IMR-90 (cell line): ENCODE data around the gene DNAJA4. TPM values are rescaled to one million over a fixed set of nuclear protein-coding genes. Genes with fewer than 3 reads are reported as not detected.

Source experiments
- ATAC-seq: fragments of 200-7000 bp; cut with Tn5 transposase; 2 replicates; pipeline ENCODE4 v1.9.1; 2020; ENCODE audit warnings: low read depth, mild to moderate bottlenecking, moderate library complexity
- BruUV-seq: library from RNA; stranded (reverse); fragments of 400-500 nt; replicated peaks from 2 replicates; lab custom pipeline; 2021; lab: Mats Ljungman, UMichigan
- CTCF ChIA-PET: fragments of 300-600 bp; formaldehyde crosslinking; extraction: SDS; loops from one replicate; lab custom pipeline; 2021; ENCODE audit warnings: antibody characterized with exemption; lab: Yijun Ruan, JAX
- POLR2A ChIA-PET: fragments of 300-600 bp; sonication (Branson Sonifier 250); formaldehyde crosslinking; loops from one replicate; lab custom pipeline; 2022; ENCODE audit warnings: antibody characterized with exemption; ENCODE audit not compliant: unreplicated experiment; lab: Charles Lee
- DNase-seq: peaks from one replicate; pipeline ENCODE4 v3.0.0; 2013
- H2AFZ ChIP-seq: replicated peaks from 2 replicates; pipeline ENCODE3; 2013; ENCODE audit warnings: low read length, mild to moderate bottlenecking; ENCODE audit not compliant: poor library complexity
- H2AK5ac ChIP-seq: 2 replicates; pipeline ENCODE4 v1.6.1; 2013; ENCODE audit warnings: low read depth, low read length, inconsistent platforms
- H2AK9ac ChIP-seq: replicated peaks from 2 replicates; pipeline ENCODE3; 2013; ENCODE audit warnings: mild to moderate bottlenecking, low read depth, low read length, moderate library complexity; ENCODE audit not compliant: poor library complexity
- H2BK120ac ChIP-seq: 2 replicates; pipeline ENCODE4 v1.6.1; 2013; ENCODE audit warnings: low read depth, low read length, inconsistent platforms
- H2BK15ac ChIP-seq: 3 replicates; pipeline ENCODE4 v1.6.1; 2013; ENCODE audit warnings: low read depth, low read length, inconsistent platforms
- H2BK20ac ChIP-seq: 2 replicates; pipeline ENCODE4 v1.6.1; 2013; ENCODE audit warnings: low read depth, mild to moderate bottlenecking, inconsistent platforms, low read length, moderate library complexity
- H2BK5ac ChIP-seq: 2 replicates; pipeline ENCODE4 v1.6.1; 2013; ENCODE audit warnings: mild to moderate bottlenecking, low read depth, low read length, inconsistent platforms; ENCODE audit not compliant: poor library complexity, severe bottlenecking
- H3K14ac ChIP-seq: replicated peaks from 2 replicates; pipeline ENCODE4 v1.6.1; 2013; ENCODE audit warnings: low read depth, low read length, inconsistent platforms
- H3K18ac ChIP-seq: 2 replicates; pipeline ENCODE4 v1.6.1; 2013; ENCODE audit warnings: low read depth, low read length, control low read depth
- H3K23ac ChIP-seq: 2 replicates; pipeline ENCODE4 v1.6.1; 2013; ENCODE audit warnings: low read depth, low read length, inconsistent platforms
- H3K27ac ChIP-seq: 2 replicates; pipeline ENCODE4 v1.5.1; 2013; ENCODE audit warnings: mild to moderate bottlenecking, control low read depth, low read length; ENCODE audit not compliant: insufficient read depth
- H3K27me3 ChIP-seq: 2 replicates; pipeline ENCODE4 v1.6.1; 2013; ENCODE audit warnings: low read length; ENCODE audit not compliant: control insufficient read depth, insufficient read depth
- H3K36me3 ChIP-seq: 2 replicates; pipeline ENCODE4 v1.6.1; 2013; ENCODE audit warnings: low read length, mixed read lengths; ENCODE audit not compliant: control insufficient read depth, insufficient read depth
- H3K4ac ChIP-seq: 2 replicates; pipeline ENCODE4 v1.6.1; 2013; ENCODE audit warnings: low read depth, low read length, inconsistent platforms
- H3K4me1 ChIP-seq: 2 replicates; pipeline ENCODE4 v1.6.1; 2013; ENCODE audit warnings: low read length, mixed read lengths; ENCODE audit not compliant: control insufficient read depth, insufficient read depth
- H3K4me2 ChIP-seq: 2 replicates; pipeline ENCODE4 v1.6.1; 2013; ENCODE audit warnings: low read depth, mild to moderate bottlenecking, control low read depth, low read length, moderate library complexity
- H3K4me3 ChIP-seq: 2 replicates; pipeline ENCODE4 v1.5.1; 2013; ENCODE audit warnings: low read depth, mild to moderate bottlenecking, control low read depth, low read length, moderate library complexity; ENCODE audit not compliant: insufficient read depth
- H3K56ac ChIP-seq: 2 replicates; pipeline ENCODE4 v1.6.1; 2013; ENCODE audit warnings: low read length, inconsistent platforms; ENCODE audit not compliant: insufficient read depth; ENCODE audit errors: extremely low read depth
- H3K79me1 ChIP-seq, 2 experiments: 2 replicates each; pipeline ENCODE4 v1.6.1; 2013; ENCODE audit warnings: low read length in 2 of 2, inconsistent platforms in 1 of 2, low read depth in 1 of 2
- H3K9ac ChIP-seq: 2 replicates; pipeline ENCODE4 v1.6.1; 2013; ENCODE audit warnings: low read depth, low read length, control low read depth
- H3K9me1 ChIP-seq: 2 replicates; pipeline ENCODE4 v1.6.1; 2013; ENCODE audit warnings: low read length, inconsistent platforms; ENCODE audit not compliant: insufficient read depth
- H3K9me3 ChIP-seq: 2 replicates; pipeline ENCODE4 v1.6.1; 2013; ENCODE audit warnings: low read length; ENCODE audit not compliant: control insufficient read depth, insufficient read depth
- H4K20me1 ChIP-seq: 2 replicates; pipeline ENCODE4 v1.6.1; 2013; ENCODE audit warnings: low read length, inconsistent platforms; ENCODE audit not compliant: insufficient read depth
- H4K5ac ChIP-seq: 2 replicates; pipeline ENCODE4 v1.6.1; 2013; ENCODE audit warnings: mild to moderate bottlenecking, low read depth, low read length, control low read depth
- H4K8ac ChIP-seq, 2 experiments: 2 replicates each; pipeline ENCODE4 v1.6.1; 2013; ENCODE audit warnings: low read depth in 2 of 2, low read length in 2 of 2, control low read depth in 1 of 2, inconsistent platforms in 1 of 2
- H4K91ac ChIP-seq: 2 replicates; pipeline ENCODE4 v1.6.1; 2013; ENCODE audit warnings: low read depth, low read length, inconsistent platforms; ENCODE audit not compliant: insufficient read depth
- BHLHE40 ChIP-seq: fragments of 150-350 bp; IDR thresholded peaks from 2 replicates; pipeline ENCODE4 v1.6.1; 2016; ENCODE audit warnings: mild to moderate bottlenecking, low read depth, low read length
- CEBPB ChIP-seq: IDR thresholded peaks from 2 replicates; pipeline ENCODE4 v1.6.1; 2012; ENCODE audit warnings: low read depth, low read length, improper control_type of control experiment
- CHD1 ChIP-seq: IDR thresholded peaks from 2 replicates; pipeline ENCODE4 v1.6.1; 2012; ENCODE audit warnings: low read depth, low read length, improper control_type of control experiment
- FOS ChIP-seq: fragments of 150-350 bp; IDR thresholded peaks from 2 replicates; pipeline ENCODE4 v1.6.1; 2016; ENCODE audit warnings: low read depth, low read length
- MAFK ChIP-seq: IDR thresholded peaks from 2 replicates; pipeline ENCODE4 v1.6.1; 2012; ENCODE audit warnings: low read depth, low read length, improper control_type of control experiment
- MAZ ChIP-seq: IDR thresholded peaks from 2 replicates; pipeline ENCODE4 v1.6.1; 2012; ENCODE audit warnings: low read depth, mild to moderate bottlenecking, low read length, improper control_type of control experiment, moderate library complexity, borderline replicate concordance
- MXI1 ChIP-seq: IDR thresholded peaks from 2 replicates; pipeline ENCODE4 v1.6.1; 2012; ENCODE audit warnings: low read depth, mild to moderate bottlenecking, low read length, moderate library complexity, borderline replicate concordance
- NFE2L2 ChIP-seq: fragments of 150-350 bp; IDR thresholded peaks from 2 replicates; pipeline ENCODE4 v1.6.1; 2016; ENCODE audit warnings: low read depth, mild to moderate bottlenecking, low read length
- POLR2A ChIP-seq: IDR thresholded peaks from 2 replicates; pipeline ENCODE4 v1.6.1; 2012; ENCODE audit warnings: mild to moderate bottlenecking, low read depth, low read length
- RAD21 ChIP-seq: IDR thresholded peaks from 2 replicates; pipeline ENCODE4 v1.6.1; 2012; ENCODE audit warnings: low read length, improper control_type of control experiment
- RCOR1 ChIP-seq: IDR thresholded peaks from 2 replicates; pipeline ENCODE4 v1.6.1; 2012; ENCODE audit warnings: mild to moderate bottlenecking, low read length, improper control_type of control experiment; ENCODE audit not compliant: insufficient replicate concordance
- RFX5 ChIP-seq: IDR thresholded peaks from 2 replicates; pipeline ENCODE4 v1.8.0; 2012; ENCODE audit warnings: low read depth, mild to moderate bottlenecking, low read length, moderate library complexity
- SMC3 ChIP-seq: fragments of 150-350 bp; IDR thresholded peaks from 2 replicates; pipeline ENCODE4 v1.6.1; 2016; ENCODE audit warnings: low read depth, mild to moderate bottlenecking, antibody characterized with exemption, low read length, moderate library complexity
- WGBS, 2 experiments: methylation state at CpG; one replicate each; pipeline versions ENCODE4 v1.1.5 to v1.1.7; 2013; ENCODE audit warnings: missing lambda C conversion rate in 2 of 2; ENCODE audit not compliant: insufficient read length in 1 of 2; ENCODE audit errors: extremely low coverage in 2 of 2; 5-methylcytosine and 5-hydroxymethylcytosine counted together
- dilution Hi-C: fragments of 300-500 bp; cut with HindIII; formaldehyde crosslinking; loops from one replicate; pipeline ENCODE4 v1.14.3; 2018; ENCODE audit warnings: low sequenced_read_pairs; ENCODE audit not compliant: unreplicated experiment
- in situ Hi-C: fragments of 300-500 bp; cut with MboI; formaldehyde crosslinking; loops from 3 replicates; pipeline ENCODE4 v1.14.3; 2019; ENCODE audit warnings: low sequenced_read_pairs, inconsistent platforms, mixed read lengths
- intact Hi-C: fragments of 100-400 bp; cut with micrococcal nuclease; formaldehyde crosslinking; loops from 2 replicates; pipeline ENCODE4 v1.10.0; 2022
- polyA plus RNA-seq, 3 experiments: library from polyadenylated mRNA; depleted of rRNA; stranded (reverse); fragments of >200 nt; gene quantifications; 2 replicates each; pipeline ENCODE4 v1.2.3, GENCODE V29; 2012; ENCODE audit warnings: low replicate concordance in 1 of 3
- total RNA-seq: library from RNA; depleted of rRNA; stranded (reverse); fragments of >200 nt; gene quantifications from 2 replicates; pipeline ENCODE4 v1.2.3, GENCODE V29; 2012
- TF ChIP-seq, protein P1 (sequence below): fragments of 150-350 bp; IDR thresholded peaks from 2 replicates; pipeline ENCODE4 v1.6.1; 2017; ENCODE audit warnings: mild to moderate bottlenecking, antibody characterized with exemption, low read length, low read depth
- TF ChIP-seq, protein P2 (sequence below): conservative IDR thresholded peaks from 2 replicates; pipeline ENCODE4 v1.5.1; 2012; ENCODE audit warnings: mild to moderate bottlenecking, low read depth, low read length, improper control_type of control experiment

DNAJA4 gene
- total and polyA plus RNA-seq, 2 of the 4 experiments (the other 2 are of a cell fraction): 0.18 to 0.32 TPM

DNA sequence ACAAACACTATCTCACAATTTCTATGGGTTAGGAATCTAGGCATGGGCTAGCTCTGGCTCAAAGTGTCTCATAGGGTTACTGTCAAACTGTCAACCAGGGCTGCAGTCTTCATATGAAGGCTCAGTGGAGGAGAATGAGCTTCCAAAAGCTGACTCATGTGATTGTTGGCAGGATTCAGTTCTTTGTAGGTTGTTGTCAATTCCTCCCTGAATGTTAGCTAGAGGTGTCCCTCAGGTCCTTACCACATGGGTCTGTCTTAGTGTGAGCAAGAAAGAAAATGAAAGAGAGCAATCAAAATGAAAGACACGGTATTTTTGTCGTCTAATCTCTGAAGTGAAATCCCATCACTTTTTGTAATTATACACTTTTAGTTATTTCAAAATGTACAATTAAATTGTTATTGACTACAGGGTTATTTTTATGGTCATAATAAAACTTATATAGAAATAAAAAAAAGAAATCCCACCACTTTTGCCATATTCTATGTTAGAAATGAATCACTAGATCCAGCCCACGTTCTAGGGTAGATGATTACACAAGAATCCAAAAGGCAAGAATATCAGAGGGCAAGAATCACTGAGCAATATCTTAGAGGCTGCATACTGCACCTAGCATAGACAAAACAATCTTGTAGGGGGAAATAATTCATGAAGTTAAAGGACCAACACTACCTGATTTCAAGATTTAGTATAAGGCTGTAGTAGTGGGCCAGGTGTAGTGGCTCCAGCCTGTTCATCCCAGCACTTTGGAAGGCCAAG is 38.4 kb upstream of the DNAJA4 start:
- Histone ChIP-seq H2BK5ac (no peak overlapping the region), H3K23ac (no peak overlapping the region), H4K91ac (no peak overlapping the region), H2BK120ac (no peak overlapping the region), H3K9me3 (peaks cover 3% of the 10 kb centered on the region; the same call in 1 of the 2 replicates), H3K27me3 (peaks cover 38% of the 10 kb centered on the region), H3K14ac (no peak overlapping the region), H4K8ac (no peak overlapping the region), H4K5ac (no peak overlapping the region), H3K56ac (no peak overlapping the region), H3K4me1 (no peaks in the 10 kb centered on the region), H2BK20ac (no peak overlapping the region), H3K4me2 (no peak overlapping the region), H4K20me1 (no peaks in the 10 kb centered on the region), H3K4ac (no peak overlapping the region), H2AK5ac (no peak overlapping the region), H3K18ac (no peak overlapping the region), H3K9ac (no peak overlapping the region), H2AFZ (no peak overlapping the region), H3K27ac (no peak overlapping the region), H3K9me1 (no peaks in the 10 kb centered on the region), H3K36me3 (no peaks in the 10 kb centered on the region), H3K79me1 (no peaks in the 10 kb centered on the region), H3K4me3 (no peak overlapping the region), H2AK9ac (no peak overlapping the region), H2BK15ac (no peak overlapping the region)
- no TSS peak for BruUV-seq
- dilution Hi-C loops (no loop called here), in situ Hi-C loops (no loop called here), intact Hi-C loops (no loop called here)
- DNase-seq: no peak
- WGBS, 2 experiments: no CpG with 5 or more reads among the region's 3 CpGs
- ChIA-PET POLR2A (no interaction called here), CTCF (no interaction called here)
- no peak for ATAC-seq
- no peak for TF ChIP-seq CHD1
- TF ChIP-seq RCOR1: no peak
- no peak for TF ChIP-seq RFX5
- TF ChIP-seq MAZ: no peak
- TF ChIP-seq, protein P1, sequence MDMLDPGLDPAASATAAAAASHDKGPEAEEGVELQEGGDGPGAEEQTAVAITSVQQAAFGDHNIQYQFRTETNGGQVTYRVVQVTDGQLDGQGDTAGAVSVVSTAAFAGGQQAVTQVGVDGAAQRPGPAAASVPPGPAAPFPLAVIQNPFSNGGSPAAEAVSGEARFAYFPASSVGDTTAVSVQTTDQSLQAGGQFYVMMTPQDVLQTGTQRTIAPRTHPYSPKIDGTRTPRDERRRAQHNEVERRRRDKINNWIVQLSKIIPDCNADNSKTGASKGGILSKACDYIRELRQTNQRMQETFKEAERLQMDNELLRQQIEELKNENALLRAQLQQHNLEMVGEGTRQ: no peak
- no peak for TF ChIP-seq FOS
- no peak for TF ChIP-seq POLR2A
- TF ChIP-seq BHLHE40: no peak
- TF ChIP-seq, protein P2, sequence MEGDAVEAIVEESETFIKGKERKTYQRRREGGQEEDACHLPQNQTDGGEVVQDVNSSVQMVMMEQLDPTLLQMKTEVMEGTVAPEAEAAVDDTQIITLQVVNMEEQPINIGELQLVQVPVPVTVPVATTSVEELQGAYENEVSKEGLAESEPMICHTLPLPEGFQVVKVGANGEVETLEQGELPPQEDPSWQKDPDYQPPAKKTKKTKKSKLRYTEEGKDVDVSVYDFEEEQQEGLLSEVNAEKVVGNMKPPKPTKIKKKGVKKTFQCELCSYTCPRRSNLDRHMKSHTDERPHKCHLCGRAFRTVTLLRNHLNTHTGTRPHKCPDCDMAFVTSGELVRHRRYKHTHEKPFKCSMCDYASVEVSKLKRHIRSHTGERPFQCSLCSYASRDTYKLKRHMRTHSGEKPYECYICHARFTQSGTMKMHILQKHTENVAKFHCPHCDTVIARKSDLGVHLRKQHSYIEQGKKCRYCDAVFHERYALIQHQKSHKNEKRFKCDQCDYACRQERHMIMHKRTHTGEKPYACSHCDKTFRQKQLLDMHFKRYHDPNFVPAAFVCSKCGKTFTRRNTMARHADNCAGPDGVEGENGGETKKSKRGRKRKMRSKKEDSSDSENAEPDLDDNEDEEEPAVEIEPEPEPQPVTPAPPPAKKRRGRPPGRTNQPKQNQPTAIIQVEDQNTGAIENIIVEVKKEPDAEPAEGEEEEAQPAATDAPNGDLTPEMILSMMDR: no peak
- TF ChIP-seq MAFK: no peak
- no peak for TF ChIP-seq MXI1
- TF ChIP-seq CEBPB: no peak
- no peak for TF ChIP-seq NFE2L2
- no peak for TF ChIP-seq RAD21
- no peak for TF ChIP-seq SMC3
